ENCODE data around the gene TNFSF11.
"Not testable (repeated sequence)": the region's sequence is repeated elsewhere in the genome, so short reads cannot be mapped to it uniquely, and the experiment has no call there.

The TNFSF11 gene

DNA sequence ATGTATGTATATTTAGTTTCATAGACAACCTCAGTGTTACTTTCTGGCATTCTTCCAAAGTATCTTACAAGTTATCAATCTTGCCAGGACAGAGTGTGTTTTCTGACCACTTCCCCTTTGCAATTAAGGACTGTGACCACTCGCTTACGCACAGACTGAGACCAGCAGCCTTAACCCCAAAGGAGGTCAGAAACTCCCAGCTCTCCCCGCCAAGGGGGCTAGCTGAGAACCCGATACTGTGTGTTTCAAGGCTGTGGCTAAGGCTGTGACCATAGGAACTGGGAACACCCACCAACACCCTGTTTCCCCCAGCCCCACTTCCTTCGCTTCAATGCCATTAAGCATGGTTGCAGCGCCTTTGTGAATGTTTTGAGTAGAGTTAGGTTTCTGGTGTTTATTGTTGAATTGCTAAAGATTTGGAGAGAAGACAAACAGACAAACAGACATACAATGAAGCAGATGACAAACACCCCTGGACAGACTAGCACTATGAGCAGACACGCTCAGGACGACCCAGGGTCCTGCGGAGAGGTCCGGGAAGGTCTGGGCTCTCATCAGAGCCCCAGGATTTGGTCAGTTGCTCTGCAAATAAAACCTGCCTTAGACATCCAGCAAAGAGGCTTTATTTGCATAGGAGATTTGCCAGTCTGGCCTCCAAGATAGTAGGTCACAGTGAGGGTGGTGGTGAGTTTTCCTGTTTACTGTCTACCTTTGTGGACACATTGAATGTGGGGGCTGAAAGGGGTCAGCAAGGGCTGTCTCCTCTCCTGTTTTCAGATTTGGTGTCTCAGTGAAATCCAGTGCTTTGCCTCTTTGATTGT lies 25.0 kb upstream of the TNFSF11 start:
- no peaks in the 10 kb centered on the region for H3K27me3 ChIP-seq (replicated peaks in 2 of 5; ENCODE audit: control insufficient read depth in 4 of 5, insufficient read depth in 5 of 5, low read length in 4 of 5)
- peak overlapping the region in 2 of 7 experiments; percentile 5 to 51 for H3K4me3 ChIP-seq (ENCODE audit: control insufficient read depth in 1 of 7, extremely low read depth in 1 of 7, insufficient read depth in 4 of 7, low read depth in 2 of 7, low read length in 6 of 7)
- H3K9me3 ChIP-seq (ENCODE audit: control extremely low read depth in 1 of 5, control insufficient read depth in 4 of 5, insufficient read depth in 2 of 5, low read depth in 1 of 5, low read length in 4 of 5) = no peaks in the 10 kb centered on the region
- POLR2A ChIA-PET = no interaction called here
- H3K36me3 ChIP-seq (ENCODE audit: control insufficient read depth in 4 of 4, insufficient read depth in 4 of 4, low read length in 3 of 4) = no peaks in the 10 kb centered on the region
- WGBS (ENCODE audit: insufficient coverage) = 80% methylated on average over 4 of the region's 10 CpGs
- peaks cover 2 to 28% (median 13%) of the 10 kb centered on the region in 4 experiments for H3K4me1 ChIP-seq (ENCODE audit: control extremely low read depth in 1 of 4, control insufficient read depth in 4 of 4, insufficient read depth in 4 of 4, low read length in 3 of 4)
- DNase-seq = peak; percentile 74 to 89 (median 88)
- H3K27ac ChIP-seq (ENCODE audit: insufficient read depth in 1 of 2, low read depth in 1 of 2, low read length in 2 of 2, poor library complexity in 1 of 2, severe bottlenecking in 2 of 2) = no peak overlapping the region
- CTCF ChIA-PET = no interaction called here

DNA sequence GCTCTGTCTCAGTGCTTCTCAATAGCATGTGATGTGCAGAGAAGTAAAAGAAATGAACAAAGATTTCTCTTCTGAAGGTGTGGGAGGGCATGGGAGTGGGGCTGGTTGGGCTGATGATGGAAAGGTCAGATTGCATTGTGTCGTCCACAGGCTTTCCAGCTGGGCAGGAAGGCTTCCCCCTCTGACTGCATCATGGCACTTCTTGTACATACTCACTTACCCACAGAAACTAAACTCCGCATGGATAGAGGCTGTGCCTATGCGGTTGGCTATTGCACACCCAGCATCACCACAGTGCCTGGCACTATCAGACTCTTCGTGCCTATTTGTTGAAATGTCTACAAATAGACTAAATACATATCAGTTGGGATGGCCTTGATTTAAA lies 24.4 kb upstream of the TNFSF11 start:
- WGBS (ENCODE audit: insufficient coverage) = 78% methylated on average over 3 of the region's 4 CpGs
- no peak overlapping the region for H3K4me3 ChIP-seq (ENCODE audit: control insufficient read depth in 1 of 7, extremely low read depth in 1 of 7, insufficient read depth in 4 of 7, low read depth in 2 of 7, low read length in 6 of 7)
- POLR2A ChIA-PET = no interaction called here
- peaks cover 2 to 28% (median 13%) of the 10 kb centered on the region in 4 experiments for H3K4me1 ChIP-seq (ENCODE audit: control extremely low read depth in 1 of 4, control insufficient read depth in 4 of 4, insufficient read depth in 4 of 4, low read length in 3 of 4)
- CTCF ChIA-PET = no interaction called here
- no peak for DNase-seq
- H3K27ac ChIP-seq (ENCODE audit: insufficient read depth in 1 of 2, low read depth in 1 of 2, low read length in 2 of 2, poor library complexity in 1 of 2, severe bottlenecking in 2 of 2) = no peak overlapping the region
- H3K36me3 ChIP-seq (ENCODE audit: control insufficient read depth in 4 of 4, insufficient read depth in 4 of 4, low read length in 3 of 4) = no peaks in the 10 kb centered on the region
- no peaks in the 10 kb centered on the region for H3K9me3 ChIP-seq (ENCODE audit: control extremely low read depth in 1 of 5, control insufficient read depth in 4 of 5, insufficient read depth in 2 of 5, low read depth in 1 of 5, low read length in 4 of 5)
- H3K27me3 ChIP-seq (replicated peaks in 2 of 5; ENCODE audit: control insufficient read depth in 4 of 5, insufficient read depth in 5 of 5, low read length in 4 of 5) = no peaks in the 10 kb centered on the region

- Histone ChIP-seq H3K4me3 (ENCODE audit: control insufficient read depth in 1 of 7, extremely low read depth in 1 of 7, insufficient read depth in 4 of 7, low read depth in 2 of 7, low read length in 6 of 7) (no peak overlapping the region), H3K27ac (ENCODE audit: insufficient read depth in 1 of 2, low read depth in 1 of 2, low read length in 2 of 2, poor library complexity in 1 of 2, severe bottlenecking in 2 of 2) (no peak overlapping the region), H3K9me3 (ENCODE audit: control extremely low read depth in 1 of 5, control insufficient read depth in 4 of 5, insufficient read depth in 2 of 5, low read depth in 1 of 5, low read length in 4 of 5) (no peaks in the 10 kb centered on the region), H3K27me3 (replicated peaks in 2 of 5; ENCODE audit: control insufficient read depth in 4 of 5, insufficient read depth in 5 of 5, low read length in 4 of 5) (no peaks in the 10 kb centered on the region), H3K36me3 (ENCODE audit: control insufficient read depth in 4 of 4, insufficient read depth in 4 of 4, low read length in 3 of 4) (no peaks in the 10 kb centered on the region), H3K4me1 (ENCODE audit: control extremely low read depth in 1 of 4, control insufficient read depth in 4 of 4, insufficient read depth in 4 of 4, low read length in 3 of 4) (peaks cover 2 to 28% (median 13%) of the 10 kb centered on the region in 4 experiments)
- ChIA-PET POLR2A (no interaction called here), CTCF (no interaction called here)
- WGBS (ENCODE audit: insufficient coverage) = 75% methylated on average over 1 of the region's 2 CpGs
- peak in 2 of 3 donors; percentile 42 to 46 for DNase-seq
Observed at GRCh38 chr13:42551611-42552010, 22.3 kb upstream of the TNFSF11 start.

- no peaks in the 10 kb centered on the region for H3K27me3 ChIP-seq (replicated peaks in 2 of 5; ENCODE audit: control insufficient read depth in 4 of 5, insufficient read depth in 5 of 5, low read length in 4 of 5)
- H3K9me3 ChIP-seq (ENCODE audit: control extremely low read depth in 1 of 5, control insufficient read depth in 4 of 5, insufficient read depth in 2 of 5, low read depth in 1 of 5, low read length in 4 of 5) = peaks cover 0 to under 1% (median 0%) of the 10 kb centered on the region in 5 experiments
- 100% methylated on average over 3 of the region's 3 CpGs for WGBS (ENCODE audit: insufficient coverage)
- CTCF ChIA-PET = no interaction called here
- H3K27ac ChIP-seq (ENCODE audit: insufficient read depth in 1 of 2, low read depth in 1 of 2, low read length in 2 of 2, poor library complexity in 1 of 2, severe bottlenecking in 2 of 2) = no peak overlapping the region
- POLR2A ChIA-PET = no interaction called here
- no peaks in the 10 kb centered on the region for H3K36me3 ChIP-seq (ENCODE audit: control insufficient read depth in 4 of 4, insufficient read depth in 4 of 4, low read length in 3 of 4)
- no peak for DNase-seq
- H3K4me3 ChIP-seq (ENCODE audit: control insufficient read depth in 1 of 7, extremely low read depth in 1 of 7, insufficient read depth in 4 of 7, low read depth in 2 of 7, low read length in 6 of 7) = no peak overlapping the region
- H3K4me1 ChIP-seq (ENCODE audit: control extremely low read depth in 1 of 4, control insufficient read depth in 4 of 4, insufficient read depth in 4 of 4, low read length in 3 of 4) = peaks cover 2 to 19% (median 11%) of the 10 kb centered on the region in 4 experiments
Observed at GRCh38 chr13:42553098-42554046, 20.6 kb upstream of the TNFSF11 start.

DNA sequence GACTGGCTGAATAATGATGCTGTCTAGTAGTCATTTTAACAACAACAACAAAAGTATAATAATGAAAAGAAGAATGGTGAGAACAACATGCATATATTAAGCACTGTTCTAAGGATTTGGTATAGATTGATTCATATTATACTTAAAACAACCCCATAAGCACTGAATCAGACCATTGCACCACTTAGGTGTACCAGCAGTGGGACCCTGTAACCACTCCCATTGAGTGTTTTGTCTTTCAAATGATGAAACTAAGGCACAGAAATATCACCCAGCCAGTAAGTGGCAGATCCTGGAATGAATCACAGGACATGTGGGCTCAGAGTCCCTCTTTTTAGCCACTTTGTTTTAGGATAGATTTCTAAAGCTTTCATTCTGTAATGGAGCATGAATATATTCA lies 14.9 kb upstream of the TNFSF11 start:
- H3K36me3 ChIP-seq (ENCODE audit: control insufficient read depth in 4 of 4, insufficient read depth in 4 of 4, low read length in 3 of 4) = no peaks in the 10 kb centered on the region
- peaks cover 0 to 4% (median 0%) of the 10 kb centered on the region in 5 experiments for H3K9me3 ChIP-seq (ENCODE audit: control extremely low read depth in 1 of 5, control insufficient read depth in 4 of 5, insufficient read depth in 2 of 5, low read depth in 1 of 5, low read length in 4 of 5)
- peaks cover 0 to 2% (median 0%) of the 10 kb centered on the region in 4 experiments for H3K4me1 ChIP-seq (ENCODE audit: control extremely low read depth in 1 of 4, control insufficient read depth in 4 of 4, insufficient read depth in 4 of 4, low read length in 3 of 4)
- POLR2A ChIA-PET = interaction anchor here (0.6 kb wide), 1 partner anchor 11 kb away, joined by 4 read pairs; no protein-coding TSS in a partner anchor
- H3K4me3 ChIP-seq (ENCODE audit: control insufficient read depth in 1 of 7, extremely low read depth in 1 of 7, insufficient read depth in 4 of 7, low read depth in 2 of 7, low read length in 6 of 7) = no peak overlapping the region
- H3K27me3 ChIP-seq (replicated peaks in 2 of 5; ENCODE audit: control insufficient read depth in 4 of 5, insufficient read depth in 5 of 5, low read length in 4 of 5) = no peaks in the 10 kb centered on the region
- CTCF ChIA-PET = interaction anchor here (1.5 kb wide), 1 partner anchor 9 kb away, joined by 6 read pairs; no protein-coding TSS in a partner anchor
- no peak for DNase-seq
- H3K27ac ChIP-seq (ENCODE audit: insufficient read depth in 1 of 2, low read depth in 1 of 2, low read length in 2 of 2, poor library complexity in 1 of 2, severe bottlenecking in 2 of 2) = no peak overlapping the region

GRCh38 chr13:42559573-42560218 lies 14.3 kb upstream of the TNFSF11 start:
- not testable (repeated sequence) for H3K4me1 ChIP-seq (ENCODE audit: control extremely low read depth in 1 of 4, control insufficient read depth in 4 of 4, insufficient read depth in 4 of 4, low read length in 3 of 4); H3K27me3 ChIP-seq (replicated peaks in 2 of 5; ENCODE audit: control insufficient read depth in 4 of 5, insufficient read depth in 5 of 5, low read length in 4 of 5); DNase-seq; H3K27ac ChIP-seq (ENCODE audit: insufficient read depth in 1 of 2, low read depth in 1 of 2, low read length in 2 of 2, poor library complexity in 1 of 2, severe bottlenecking in 2 of 2); H3K36me3 ChIP-seq (ENCODE audit: control insufficient read depth in 4 of 4, insufficient read depth in 4 of 4, low read length in 3 of 4); H3K9me3 ChIP-seq (ENCODE audit: control extremely low read depth in 1 of 5, control insufficient read depth in 4 of 5, insufficient read depth in 2 of 5, low read depth in 1 of 5, low read length in 4 of 5); H3K4me3 ChIP-seq (ENCODE audit: control insufficient read depth in 1 of 7, extremely low read depth in 1 of 7, insufficient read depth in 4 of 7, low read depth in 2 of 7, low read length in 6 of 7)
- CTCF ChIA-PET = interaction anchor here (1.5 kb wide), 1 partner anchor 9 kb away, joined by 6 read pairs; no protein-coding TSS in a partner anchor
- POLR2A ChIA-PET = interaction anchor here (0.6 kb wide), 1 partner anchor 11 kb away, joined by 4 read pairs; no protein-coding TSS in a partner anchor
- 99% methylated on average over 26 of the region's 36 CpGs for WGBS (ENCODE audit: insufficient coverage)

Measured in common myeloid progenitor, CD34-positive (primary cell).